Measurements from ENCODE around the gene UBP1.
A peak's percentile ranks its signal among the peaks of the same experiment; 100 is the strongest.
"Not testable (repeated sequence)": the region's sequence is repeated elsewhere in the genome, so short reads cannot be mapped to it uniquely, and the experiment has no call there.

The UBP1 gene

GRCh38 chr3:33437556-33438283 is 2.5 kb downstream of the UBP1 start:
- no peak for DNase-seq (ENCODE audit: low read depth)

- no peak for DNase-seq (ENCODE audit: low read depth)
These were observed 6.4 kb downstream of the UBP1 start for GRCh38 chr3:33433843-33434242.

- no peak for DNase-seq (ENCODE audit: low read depth)
These were observed 9.6 kb downstream of the UBP1 start for GRCh38 chr3:33430571-33430970.

- DNase-seq (ENCODE audit: low read depth): no peak
These were observed 10.1 kb downstream of the UBP1 start for GRCh38 chr3:33430061-33430460.

- DNase-seq (ENCODE audit: low read depth): not testable (repeated sequence)
These were observed 10.9 kb downstream of the UBP1 start for GRCh38 chr3:33429306-33429705.

- no peak for DNase-seq (ENCODE audit: low read depth)
These were observed 11.5 kb downstream of the UBP1 start for GRCh38 chr3:33428734-33429133.

GRCh38 chr3:33426630-33427317 is 13.4 kb downstream of the UBP1 start:
- no peak for DNase-seq (ENCODE audit: low read depth)

- DNase-seq (ENCODE audit: low read depth): no peak
These were observed 14.1 kb downstream of the UBP1 start for GRCh38 chr3:33426068-33426467.

GRCh38 chr3:33425453-33425852 is 14.8 kb downstream of the UBP1 start:
- no peak for DNase-seq (ENCODE audit: low read depth)

GRCh38 chr3:33424606-33425452 is 15.4 kb downstream of the UBP1 start:
- no peak for DNase-seq (ENCODE audit: low read depth)

- no peak for DNase-seq (ENCODE audit: low read depth)
These were observed 19.2 kb downstream of the UBP1 start for GRCh38 chr3:33420966-33421365.

GRCh38 chr3:33419948-33420347 is 20.3 kb downstream of the UBP1 start:
- DNase-seq (ENCODE audit: low read depth): no peak

- no peak for DNase-seq (ENCODE audit: low read depth)
These were observed 23.0 kb downstream of the UBP1 start for GRCh38 chr3:33417066-33417673.

GRCh38 chr3:33410816-33411215 is 29.4 kb downstream of the UBP1 start:
- not testable (repeated sequence) for DNase-seq (ENCODE audit: low read depth)

- no peak for DNase-seq (ENCODE audit: low read depth)
These were observed 36.4 kb downstream of the UBP1 start for GRCh38 chr3:33403756-33404155.

GRCh38 chr3:33402936-33403335 is 37.3 kb downstream of the UBP1 start:
- DNase-seq (ENCODE audit: low read depth): no peak

- no peak for DNase-seq (ENCODE audit: low read depth)
These were observed 38.4 kb downstream of the UBP1 start for GRCh38 chr3:33401781-33402180.

GRCh38 chr3:33398410-33398809 is 41.8 kb downstream of the UBP1 start:
- no peak for DNase-seq (ENCODE audit: low read depth)

GRCh38 chr3:33395900-33396299 is 44.3 kb downstream of the UBP1 start:
- no peak for DNase-seq (ENCODE audit: low read depth)

- no peak for DNase-seq (ENCODE audit: low read depth)
These were observed 45.7 kb downstream of the UBP1 start for GRCh38 chr3:33394403-33395054.

- DNase-seq (ENCODE audit: low read depth): peak; percentile 62
These were observed 47.5 kb downstream of the UBP1 start for GRCh38 chr3:33392703-33393125.

- DNase-seq (ENCODE audit: low read depth): no peak
These were observed 48.1 kb downstream of the UBP1 start for GRCh38 chr3:33392144-33392543.
